Neuron (in vitro differentiated cells): ENCODE data around the gene HS6ST2.

ENCODE experiments used
- H2AFZ ChIP-seq: one replicate; pipeline ENCODE4 v1.6.1; 2013; ENCODE audit warnings: low read depth, mild to moderate bottlenecking, inconsistent platforms, low read length, moderate library complexity
- H3K27me3 ChIP-seq: one replicate; pipeline ENCODE4 v1.6.1; 2013; ENCODE audit warnings: low read length; ENCODE audit not compliant: insufficient read depth
- H3K36me3 ChIP-seq: one replicate; pipeline ENCODE4 v1.6.1; 2013; ENCODE audit warnings: low read length; ENCODE audit not compliant: insufficient read depth
- H3K4me1 ChIP-seq: one replicate; pipeline ENCODE4 v1.6.1; 2013; ENCODE audit warnings: low read length; ENCODE audit not compliant: insufficient read depth
- H3K4me3 ChIP-seq: 2 replicates; pipeline ENCODE4 v1.5.1; 2013; ENCODE audit warnings: mild to moderate bottlenecking, low read length, moderate library complexity
- H3K9me3 ChIP-seq: one replicate; pipeline ENCODE4 v1.6.1; 2013; ENCODE audit warnings: low read length

The HS6ST2 gene

DNA sequence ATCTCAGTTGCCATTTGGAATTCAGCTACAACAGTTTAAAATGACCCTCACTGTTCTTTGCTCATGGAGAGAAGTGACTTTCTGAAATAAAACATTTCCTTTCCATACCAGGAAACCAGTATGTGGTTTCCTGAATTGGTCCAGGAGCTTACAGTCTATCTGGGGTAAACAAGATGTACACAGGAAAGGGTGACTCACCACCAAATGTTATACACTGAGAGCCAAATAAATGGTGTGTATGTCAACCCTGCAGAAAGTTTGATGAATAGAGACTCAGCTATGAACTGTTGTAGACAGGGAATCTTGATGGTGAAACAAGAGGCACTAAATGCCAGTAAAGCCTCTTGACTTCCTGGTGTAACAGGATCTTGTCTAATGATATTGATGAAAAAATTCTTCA lies 100.4 kb downstream of the HS6ST2 start:
- Histone ChIP-seq H3K36me3 (no peaks in the 10 kb centered on the region), H3K9me3 (no peaks in the 10 kb centered on the region), H3K27me3 (no peaks in the 10 kb centered on the region), H3K4me3 (no peak overlapping the region), H2AFZ (no peak overlapping the region), H3K4me1 (no peaks in the 10 kb centered on the region)

DNA sequence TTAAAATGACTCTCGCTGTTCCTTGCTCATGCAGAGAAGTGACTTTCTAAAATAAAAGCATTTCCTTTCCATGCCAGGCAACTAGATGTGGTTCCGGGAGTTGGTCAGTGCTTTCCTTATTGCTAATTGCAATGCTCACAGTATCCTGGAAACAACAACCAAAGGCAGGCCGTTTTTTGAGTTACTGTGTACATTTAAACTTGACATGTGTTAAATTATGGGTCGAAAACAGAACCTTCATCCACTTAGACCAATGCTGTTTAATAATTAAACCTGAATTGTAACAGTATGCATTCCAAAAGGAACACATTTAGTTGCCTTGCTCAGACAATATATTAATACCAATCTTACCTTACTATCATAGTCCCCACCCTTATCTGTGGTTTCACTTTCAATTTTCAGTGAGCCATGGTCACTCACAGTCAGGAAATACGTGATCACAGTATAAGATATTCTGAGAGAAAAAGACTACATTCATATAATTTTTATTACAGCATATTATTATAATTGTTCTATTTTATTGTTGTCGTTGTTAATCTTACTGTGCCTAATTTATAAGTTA lies 102.6 kb downstream of the HS6ST2 start:
- no peaks in the 10 kb centered on the region for H3K27me3 ChIP-seq
- H3K9me3 ChIP-seq: no peaks in the 10 kb centered on the region
- H2AFZ ChIP-seq: no peak overlapping the region

DNA sequence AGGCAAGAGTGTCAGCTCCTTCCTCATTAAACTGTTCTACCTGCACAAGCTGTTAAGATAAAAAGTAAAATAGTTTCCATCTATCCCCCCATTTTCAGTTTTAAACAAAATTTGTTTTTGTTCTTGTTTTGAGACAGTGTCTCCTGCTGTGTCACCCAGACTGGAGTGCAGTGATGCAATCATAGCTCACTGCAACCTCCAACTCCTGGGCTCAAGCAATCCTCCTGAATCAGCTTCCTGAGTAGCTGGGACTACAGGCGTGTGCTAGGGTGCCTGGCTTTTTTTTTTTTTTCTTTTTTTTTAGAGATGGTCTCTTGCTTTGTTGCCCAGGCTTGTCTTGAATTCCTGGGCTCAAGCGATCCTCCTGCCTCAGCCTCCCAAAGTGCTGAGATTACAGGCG lies 105.4 kb downstream of the HS6ST2 start:
- Histone ChIP-seq H2AFZ (no peak overlapping the region), H3K4me1 (no peaks in the 10 kb centered on the region), H3K36me3 (no peaks in the 10 kb centered on the region), H3K9me3 (no peaks in the 10 kb centered on the region), H3K4me3 (no peak overlapping the region), H3K27me3 (no peaks in the 10 kb centered on the region)

More for the DNA sequence above, 102.6 kb downstream of the HS6ST2 start:
- Histone ChIP-seq H3K4me1 (no peaks in the 10 kb centered on the region), H3K36me3 (no peaks in the 10 kb centered on the region), H3K4me3 (no peak overlapping the region)

DNA sequence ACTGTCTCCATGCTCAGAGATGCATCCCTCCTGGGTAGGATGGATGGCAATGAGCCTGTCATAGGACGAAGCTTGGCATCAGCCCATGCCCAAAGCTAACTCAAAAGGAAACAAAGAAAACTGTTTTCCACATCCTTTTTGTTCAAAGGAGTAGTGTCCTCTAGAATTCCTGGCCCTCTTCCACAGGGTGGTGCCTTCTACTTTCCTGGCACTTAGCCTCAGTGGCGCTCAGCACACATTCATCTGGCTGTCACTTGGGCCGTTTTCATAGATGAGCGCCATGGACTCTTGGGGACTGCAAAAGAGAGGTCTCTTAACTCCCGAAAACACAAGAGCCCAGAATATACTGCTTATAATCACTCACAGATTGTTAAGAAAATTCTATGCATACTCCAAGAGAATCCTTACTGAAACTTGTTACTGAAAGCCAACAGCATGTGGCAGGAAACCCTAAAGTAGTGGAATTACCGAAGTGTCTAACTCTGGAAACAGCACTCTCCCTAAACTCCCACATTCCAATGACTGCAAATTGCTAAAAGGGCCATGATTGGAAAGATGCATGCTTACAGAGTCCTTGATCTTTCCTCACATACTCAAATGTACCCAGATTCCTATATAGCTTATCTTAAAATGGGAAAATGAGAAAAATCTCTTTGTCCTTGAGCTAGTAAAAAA lies 110.0 kb downstream of the HS6ST2 start:
- Histone ChIP-seq H3K9me3 (no peaks in the 10 kb centered on the region), H3K27me3 (no peaks in the 10 kb centered on the region), H3K4me3 (no peak overlapping the region), H2AFZ (no peak overlapping the region), H3K36me3 (no peaks in the 10 kb centered on the region), H3K4me1 (no peaks in the 10 kb centered on the region)

DNA sequence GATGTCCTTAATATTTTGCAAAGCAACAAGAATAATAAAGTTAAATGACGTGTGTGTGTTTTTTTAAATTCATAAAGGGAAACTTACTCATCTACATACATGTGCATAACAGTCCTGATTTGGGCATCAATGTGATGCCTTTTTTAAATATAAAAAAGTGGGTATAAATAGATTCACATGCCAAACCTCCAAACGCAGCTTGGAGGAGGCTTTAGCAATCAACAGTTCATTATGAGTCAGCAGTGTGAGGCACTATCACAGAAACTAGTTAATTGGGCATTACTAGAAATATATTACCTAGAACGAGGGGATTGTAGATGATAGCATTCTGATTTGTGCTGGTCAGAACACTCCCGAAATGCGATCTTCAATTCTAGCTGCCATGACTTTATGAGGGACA lies 115.1 kb downstream of the HS6ST2 start:
- no peaks in the 10 kb centered on the region for H3K9me3 ChIP-seq
- H3K4me3 ChIP-seq: no peak overlapping the region
- no peak overlapping the region for H2AFZ ChIP-seq
- H3K27me3 ChIP-seq: no peaks in the 10 kb centered on the region
- H3K36me3 ChIP-seq: no peaks in the 10 kb centered on the region
- no peaks in the 10 kb centered on the region for H3K4me1 ChIP-seq

DNA sequence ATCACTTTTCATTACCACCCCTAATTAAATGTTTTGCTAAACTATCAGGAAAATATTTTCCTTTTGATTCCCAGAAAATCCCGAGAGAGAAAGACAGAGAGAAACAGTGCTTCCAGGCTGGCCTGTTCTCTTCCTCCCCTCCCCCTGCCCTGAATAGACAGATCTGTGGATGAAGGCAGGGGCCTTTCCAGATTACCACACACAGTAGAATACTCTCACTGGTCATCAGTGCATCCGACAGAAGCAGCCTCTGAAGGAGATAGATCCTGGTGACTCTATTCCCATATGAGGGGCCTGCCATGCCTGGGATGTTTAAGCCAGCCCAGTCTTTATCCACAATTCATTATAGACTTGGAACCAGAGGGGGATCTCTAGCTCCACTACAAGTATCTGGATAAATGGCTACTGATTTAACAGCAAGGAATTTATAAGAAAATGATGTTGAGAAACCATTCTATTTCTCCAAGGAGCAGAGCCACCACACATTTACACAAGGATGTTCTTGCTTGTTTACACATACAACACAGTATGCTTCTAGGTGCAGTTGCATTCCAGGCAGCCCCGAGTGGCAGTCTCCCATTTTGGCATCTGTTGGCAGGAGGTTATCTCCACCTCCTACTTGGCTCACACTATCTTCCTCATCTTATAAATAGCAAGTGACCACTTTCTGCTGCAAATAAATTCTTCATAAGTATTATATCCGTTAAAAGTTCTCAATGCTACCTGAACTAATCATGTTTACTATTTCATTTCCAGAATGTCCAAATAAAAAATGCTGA lies 115.8 kb downstream of the HS6ST2 start:
- Histone ChIP-seq H3K4me1 (no peaks in the 10 kb centered on the region), H3K27me3 (no peaks in the 10 kb centered on the region), H2AFZ (no peak overlapping the region)

DNA sequence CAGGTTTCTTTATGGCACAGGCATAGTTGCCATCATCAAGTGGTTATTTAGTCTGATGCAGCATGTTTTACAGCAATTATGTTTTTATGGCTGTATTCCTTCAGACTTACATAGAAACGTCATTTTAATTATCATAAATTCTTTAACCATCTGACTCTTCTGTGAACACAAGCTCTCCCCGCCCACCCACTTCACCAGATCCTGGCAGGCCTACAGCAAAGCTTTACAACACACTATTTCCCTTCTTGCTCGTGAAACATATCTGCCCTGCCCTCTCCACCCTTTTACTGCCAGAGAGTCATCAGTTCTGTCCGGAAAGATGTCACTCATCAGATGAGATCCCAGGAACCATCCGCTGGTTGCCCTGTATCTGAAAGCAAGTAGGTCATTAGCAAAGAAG lies 120.5 kb downstream of the HS6ST2 start:
- Histone ChIP-seq H2AFZ (no peak overlapping the region), H3K4me3 (no peak overlapping the region), H3K9me3 (no peaks in the 10 kb centered on the region), H3K4me1 (no peaks in the 10 kb centered on the region), H3K27me3 (no peaks in the 10 kb centered on the region), H3K36me3 (no peaks in the 10 kb centered on the region)

More for the DNA sequence above, 115.8 kb downstream of the HS6ST2 start:
- Histone ChIP-seq H3K9me3 (no peaks in the 10 kb centered on the region), H3K36me3 (no peaks in the 10 kb centered on the region), H3K4me3 (no peak overlapping the region)

DNA sequence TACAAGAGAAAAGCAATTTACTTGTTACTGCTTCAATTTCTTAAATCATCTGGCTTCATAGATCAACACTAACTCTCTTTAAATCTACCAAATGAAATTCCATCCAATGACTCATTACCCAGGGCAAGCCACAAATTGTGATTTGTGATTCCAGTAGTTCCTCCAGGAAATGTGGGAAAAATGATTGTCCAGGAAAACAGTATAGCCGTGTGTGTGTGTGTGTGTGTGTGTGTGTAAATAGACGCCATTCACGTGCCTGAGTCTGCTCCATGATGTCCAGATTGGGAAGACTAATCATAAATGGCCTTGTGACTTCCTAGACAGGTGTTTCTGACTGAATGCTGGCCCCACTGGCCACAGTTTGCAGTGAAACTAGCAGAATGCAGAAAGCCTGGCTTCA lies 121.3 kb downstream of the HS6ST2 start:
- Histone ChIP-seq H3K27me3 (no peaks in the 10 kb centered on the region), H2AFZ (no peak overlapping the region), H3K4me1 (no peaks in the 10 kb centered on the region), H3K36me3 (no peaks in the 10 kb centered on the region), H3K9me3 (no peaks in the 10 kb centered on the region), H3K4me3 (no peak overlapping the region)

DNA sequence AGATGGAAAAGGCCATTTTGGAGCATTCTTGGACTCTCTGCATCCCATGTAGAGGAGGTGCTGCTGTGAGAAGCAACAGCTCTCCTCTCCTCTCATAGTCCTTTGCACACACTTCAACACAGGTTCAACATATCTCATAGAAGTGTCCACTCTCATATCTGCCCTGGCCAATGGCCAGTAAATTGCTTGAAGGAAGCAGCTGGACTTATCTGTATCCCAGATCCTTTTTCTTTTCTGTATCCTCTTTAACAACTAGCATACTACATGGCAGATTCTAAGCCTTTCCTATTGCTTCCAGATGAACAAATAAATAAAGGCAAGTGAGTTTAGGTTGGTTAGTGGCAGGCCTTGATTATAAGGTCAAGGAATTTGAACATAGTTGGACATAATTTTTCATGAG lies 122.0 kb downstream of the HS6ST2 start:
- Histone ChIP-seq H3K4me1 (no peaks in the 10 kb centered on the region), H3K4me3 (no peak overlapping the region), H3K27me3 (no peaks in the 10 kb centered on the region), H2AFZ (no peak overlapping the region), H3K9me3 (no peaks in the 10 kb centered on the region), H3K36me3 (no peaks in the 10 kb centered on the region)

DNA sequence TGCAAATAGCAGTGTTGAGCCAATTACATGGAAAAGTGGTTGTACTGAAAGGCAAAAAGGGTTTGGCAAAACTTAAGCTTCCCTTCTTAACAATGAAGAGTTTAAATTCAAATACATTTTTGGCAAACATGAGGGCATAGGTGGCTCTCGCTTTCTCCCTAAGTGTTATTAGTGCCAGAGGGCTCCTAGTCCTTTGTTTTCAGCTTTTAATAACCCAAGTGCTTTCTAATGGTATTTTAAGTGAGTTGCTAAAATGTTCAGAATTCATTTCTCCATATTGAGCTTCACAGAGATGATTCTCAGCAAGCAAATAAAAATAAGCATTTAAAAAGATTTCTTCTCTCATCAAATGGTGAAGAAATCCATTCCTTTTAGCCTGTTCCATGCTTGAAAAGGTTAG lies 123.7 kb downstream of the HS6ST2 start:
- Histone ChIP-seq H3K9me3 (no peaks in the 10 kb centered on the region), H2AFZ (no peak overlapping the region), H3K27me3 (no peaks in the 10 kb centered on the region), H3K36me3 (no peaks in the 10 kb centered on the region), H3K4me1 (no peaks in the 10 kb centered on the region), H3K4me3 (no peak overlapping the region)

DNA sequence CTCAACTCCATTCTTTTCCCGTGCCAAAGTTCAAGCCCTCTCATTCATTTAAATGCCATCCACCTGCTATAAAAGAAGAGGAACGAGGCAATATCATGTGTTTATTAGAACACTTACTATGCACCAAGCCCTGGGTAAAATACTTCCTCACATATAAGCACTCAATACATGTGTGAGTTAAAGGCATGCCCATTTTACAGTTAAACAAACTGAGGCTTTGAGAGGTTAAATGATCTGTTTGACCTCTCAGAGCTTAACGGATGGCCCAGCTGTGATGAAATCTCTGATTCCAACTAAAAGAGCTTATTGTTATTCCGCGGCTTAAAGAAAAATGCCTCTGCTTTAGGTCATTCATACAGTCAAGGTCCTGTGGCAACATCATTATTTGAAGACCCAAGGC lies 124.3 kb downstream of the HS6ST2 start:
- no peaks in the 10 kb centered on the region for H3K36me3 ChIP-seq
- no peaks in the 10 kb centered on the region for H3K4me1 ChIP-seq
- no peak overlapping the region for H2AFZ ChIP-seq
- no peaks in the 10 kb centered on the region for H3K27me3 ChIP-seq
- no peak overlapping the region for H3K4me3 ChIP-seq
- H3K9me3 ChIP-seq: no peaks in the 10 kb centered on the region

DNA sequence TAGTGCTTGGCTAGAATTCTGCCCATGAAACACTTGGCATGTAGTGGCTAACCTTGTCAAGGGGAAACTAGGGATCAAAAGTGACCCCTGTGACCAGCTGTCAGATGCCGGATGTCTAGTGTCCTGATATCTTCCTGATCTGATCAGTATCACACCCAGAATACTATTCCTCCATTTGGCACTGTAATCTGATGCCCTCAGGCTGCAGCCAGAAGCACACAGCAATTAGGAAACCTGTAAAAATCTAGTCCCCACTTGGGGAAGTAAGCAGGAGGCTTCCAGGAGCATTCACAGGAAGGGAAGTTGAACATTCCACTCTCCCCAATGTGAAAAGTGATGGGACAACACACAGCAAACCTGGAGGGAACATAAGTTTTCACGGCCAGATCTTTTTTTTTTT lies 125.1 kb downstream of the HS6ST2 start:
- no peaks in the 10 kb centered on the region for H3K9me3 ChIP-seq
- no peaks in the 10 kb centered on the region for H3K36me3 ChIP-seq
- H3K4me3 ChIP-seq: no peak overlapping the region
- H3K4me1 ChIP-seq: no peaks in the 10 kb centered on the region
- no peaks in the 10 kb centered on the region for H3K27me3 ChIP-seq
- H2AFZ ChIP-seq: no peak overlapping the region

DNA sequence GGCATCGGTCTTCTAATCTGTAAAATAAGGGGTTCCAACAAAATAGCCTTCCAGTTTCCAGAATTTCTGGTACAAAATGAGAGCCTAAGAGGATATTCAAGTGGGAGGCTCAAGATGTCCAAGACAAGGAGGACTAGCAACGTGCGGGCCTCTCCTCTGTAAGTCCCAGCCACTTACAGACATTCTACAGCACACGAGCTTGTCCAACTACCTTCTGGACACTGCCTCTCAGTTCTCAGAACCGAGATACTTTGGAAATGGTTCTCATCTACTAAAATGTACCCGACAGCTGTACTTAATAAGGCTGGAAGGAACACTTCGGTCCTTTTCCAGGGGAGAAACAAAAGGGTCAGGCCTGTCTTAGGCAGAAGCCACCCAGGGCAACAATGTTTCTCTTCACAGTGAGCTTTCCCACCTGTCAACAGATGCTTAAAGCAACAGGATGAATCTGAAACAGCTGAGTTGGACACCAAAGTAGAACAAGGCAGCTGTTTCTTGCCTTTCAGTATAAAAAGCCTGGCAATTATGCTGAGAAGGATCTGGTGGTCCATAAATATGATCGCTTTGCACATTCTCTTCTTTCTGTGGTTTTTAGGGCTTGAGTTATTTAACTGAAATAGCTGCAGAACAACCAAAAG lies 127.0 kb downstream of the HS6ST2 start:
- Histone ChIP-seq H3K9me3 (no peaks in the 10 kb centered on the region), H3K36me3 (no peaks in the 10 kb centered on the region)

More for the DNA sequence above, 127.0 kb downstream of the HS6ST2 start:
- Histone ChIP-seq H3K4me3 (no peak overlapping the region), H3K27me3 (no peaks in the 10 kb centered on the region), H3K4me1 (no peaks in the 10 kb centered on the region), H2AFZ (no peak overlapping the region)
